SW480 (cell line): ENCODE results near the gene LTB4R2.

Experiments used
- DNase-seq: peaks from one replicate; pipeline ENCODE4 v3.0.0-alpha.2; 2016; ENCODE audit warnings: low spot score

The LTB4R2 gene, protein sequence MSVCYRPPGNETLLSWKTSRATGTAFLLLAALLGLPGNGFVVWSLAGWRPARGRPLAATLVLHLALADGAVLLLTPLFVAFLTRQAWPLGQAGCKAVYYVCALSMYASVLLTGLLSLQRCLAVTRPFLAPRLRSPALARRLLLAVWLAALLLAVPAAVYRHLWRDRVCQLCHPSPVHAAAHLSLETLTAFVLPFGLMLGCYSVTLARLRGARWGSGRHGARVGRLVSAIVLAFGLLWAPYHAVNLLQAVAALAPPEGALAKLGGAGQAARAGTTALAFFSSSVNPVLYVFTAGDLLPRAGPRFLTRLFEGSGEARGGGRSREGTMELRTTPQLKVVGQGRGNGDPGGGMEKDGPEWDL

DNA sequence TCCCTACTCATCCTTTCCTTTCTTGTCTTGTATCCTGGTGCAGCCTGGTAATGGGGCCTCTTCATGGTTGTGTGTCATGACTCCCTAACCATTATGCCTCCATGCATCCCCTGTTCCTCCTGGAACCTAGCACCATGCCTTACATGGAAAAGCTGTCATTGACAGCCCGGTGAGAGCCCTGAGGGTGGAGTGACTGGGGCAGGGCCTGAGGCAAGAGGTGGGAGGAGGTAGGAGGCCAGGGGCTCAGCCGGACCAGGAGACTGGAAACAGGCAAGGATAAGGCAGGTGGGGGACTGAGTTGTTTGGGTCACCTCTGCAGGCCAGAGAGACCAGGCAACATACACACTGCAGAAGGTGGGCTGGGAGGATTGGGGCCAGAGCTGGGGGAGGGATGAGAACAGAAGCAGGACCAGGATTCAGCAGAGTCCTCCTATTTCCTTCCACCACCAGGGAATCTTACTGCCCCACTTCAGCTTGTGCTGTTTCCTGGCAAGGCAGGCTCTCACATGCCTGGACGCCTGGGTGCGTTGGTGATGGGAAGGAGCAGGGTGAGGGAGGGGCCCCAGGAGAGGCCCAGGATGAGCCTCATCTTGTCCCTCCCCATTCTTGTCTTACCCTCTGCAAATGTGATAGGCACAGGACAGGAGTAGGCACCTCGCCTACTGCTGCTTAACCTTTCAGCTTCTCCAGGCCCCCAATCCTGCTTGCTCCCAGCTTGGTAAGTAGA is at the start of gene LTB4R2:
TSS of gene LTB4R2 (plus strand) at position 603 of the 727 bp plus-strand sequence. CDS start 525 bp downstream, outside the sequence.
- DNase-seq: no peak

DNA sequence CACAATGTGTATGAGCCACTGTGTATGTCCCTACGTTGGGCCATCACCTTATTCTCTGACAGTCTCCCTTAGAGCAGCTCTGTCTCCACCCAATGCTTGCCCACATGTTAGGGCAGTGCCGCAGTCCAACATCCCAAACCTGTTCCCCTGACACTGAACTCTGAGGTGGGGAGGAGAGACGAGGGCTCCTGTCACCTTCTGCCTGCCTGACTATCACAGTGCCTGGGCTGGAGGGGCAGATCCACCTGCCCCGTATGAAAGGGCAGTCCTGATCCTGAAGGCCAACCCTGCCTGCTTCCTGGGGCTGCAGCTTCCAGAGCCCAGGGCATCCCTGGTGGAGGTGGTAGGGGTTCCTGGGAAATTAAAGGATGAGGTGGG is 49.2 kb upstream of the LTB4R2 start:
- no peak for DNase-seq

DNA sequence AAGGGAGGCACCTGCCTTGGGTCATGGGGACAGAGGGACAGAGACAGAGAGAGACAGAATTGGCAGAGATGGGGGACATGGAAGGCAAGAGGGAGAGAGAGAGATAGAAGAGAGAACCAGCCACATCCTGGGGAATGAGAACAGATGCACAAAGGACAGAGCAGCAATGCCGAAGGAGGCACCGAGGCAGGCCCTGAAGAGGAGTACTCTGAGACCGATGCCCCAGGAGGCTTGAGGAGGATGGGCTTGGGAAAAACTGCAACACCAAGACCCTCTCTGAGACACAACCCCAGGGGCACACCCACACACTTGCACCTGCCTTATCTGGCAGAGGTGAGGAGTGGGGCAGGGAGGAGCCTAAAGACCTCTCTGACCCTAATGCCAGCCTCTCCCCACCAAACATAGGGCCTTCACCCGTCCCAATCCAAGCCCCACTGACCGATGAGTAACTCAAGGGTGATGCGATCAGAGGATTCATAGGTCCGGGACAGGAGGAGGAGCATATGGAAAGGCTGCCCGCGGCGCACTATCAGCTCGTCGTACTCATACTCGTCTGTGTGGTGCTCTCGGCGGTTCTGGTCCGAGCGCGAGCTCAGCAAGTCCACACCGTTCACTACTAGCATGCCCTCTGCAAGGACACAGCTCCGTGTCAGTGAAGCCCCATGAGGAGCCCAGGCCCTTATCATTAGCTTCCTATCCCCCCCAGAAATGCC is 48.5 kb upstream of the LTB4R2 start:
- DNase-seq: no peak

DNA sequence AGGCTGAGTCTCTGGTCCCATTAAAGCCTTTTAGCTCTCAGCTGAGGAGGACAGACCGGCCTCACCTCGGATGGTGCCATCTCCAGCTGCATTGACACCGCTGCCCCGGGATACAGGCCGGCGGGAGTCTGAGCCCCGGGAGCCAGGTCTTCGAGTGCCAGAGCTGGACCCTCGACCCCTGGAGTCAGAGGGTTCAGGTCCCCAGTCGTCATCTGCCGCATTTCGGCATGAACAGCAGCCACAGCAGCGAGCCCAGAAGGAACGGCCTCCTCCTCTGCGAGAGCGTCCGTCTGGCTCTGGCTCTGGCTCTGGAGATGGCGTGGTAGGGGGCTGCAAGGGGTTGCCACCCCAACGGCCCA is 48.0 kb upstream of the LTB4R2 start:
- DNase-seq: no peak

DNA sequence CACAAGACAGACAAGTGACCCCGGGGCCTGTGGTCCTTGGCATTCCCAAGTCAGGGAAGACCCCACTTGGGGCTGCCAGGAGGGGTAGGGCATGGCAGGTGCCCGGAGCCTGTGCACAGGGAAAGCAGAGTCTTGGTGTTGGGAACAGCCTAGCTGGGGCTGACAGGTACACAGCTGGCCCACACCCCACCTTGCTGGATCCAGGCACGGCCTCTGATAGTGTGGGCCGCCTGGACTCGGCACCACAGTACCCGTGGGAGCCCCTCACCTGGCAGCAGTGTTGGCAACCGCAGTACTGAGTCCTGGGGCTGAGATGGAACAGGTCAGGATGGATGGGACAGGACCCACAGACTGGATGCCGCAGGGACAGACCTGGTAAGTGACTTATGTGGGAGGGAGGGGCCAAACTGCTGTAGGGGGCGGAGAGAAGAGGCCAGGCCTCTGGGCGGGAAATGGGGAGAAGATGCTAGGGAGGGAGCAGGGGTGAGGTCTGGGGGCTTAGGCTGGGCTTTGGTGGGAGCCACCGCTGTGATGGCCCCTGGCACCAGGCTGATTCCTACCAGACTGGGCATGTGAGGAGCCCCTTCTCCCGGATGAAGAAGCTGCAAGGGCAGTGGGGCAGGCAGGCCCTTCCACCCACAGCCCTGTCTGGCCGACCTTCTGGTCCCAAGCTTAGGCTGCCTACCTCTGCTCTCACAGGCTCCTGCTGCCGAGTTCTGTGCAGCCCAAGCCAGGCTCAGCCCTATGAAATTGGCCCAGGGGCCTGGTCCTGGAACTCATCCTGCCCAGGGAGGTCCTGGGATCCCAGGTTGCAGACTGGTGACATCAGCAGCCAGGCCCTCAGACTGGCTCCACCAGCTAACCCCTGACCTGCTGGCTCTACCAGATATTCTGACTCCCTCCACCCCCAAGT is 46.9 kb upstream of the LTB4R2 start, which contains the start of gene TGM1:
TSS of gene TGM1 (minus strand) at position 357 of the 913 bp plus-strand sequence. CDS start 825 bp downstream, outside the sequence.
- DNase-seq: no peak

DNA sequence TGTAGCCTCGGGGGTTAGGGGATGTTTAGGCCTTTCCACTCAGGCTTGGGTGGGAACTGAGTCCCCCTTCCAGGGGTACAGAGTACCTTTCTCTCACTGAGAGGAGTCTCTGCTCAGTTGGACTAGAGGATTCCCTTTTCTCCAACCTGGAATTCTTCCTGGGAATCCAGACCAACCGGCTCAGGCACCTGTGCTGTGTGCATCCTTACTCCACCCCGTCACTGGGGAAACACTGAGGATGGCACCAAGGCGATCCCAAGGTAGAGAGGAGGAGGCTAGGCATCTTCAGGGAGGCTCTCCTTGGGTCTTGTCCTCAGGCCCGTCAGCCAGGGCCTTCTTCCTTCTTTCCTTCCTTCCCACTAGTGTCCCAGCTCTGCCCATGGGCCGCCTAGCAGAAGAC is 46.1 kb upstream of the LTB4R2 start:
- no peak for DNase-seq

DNA sequence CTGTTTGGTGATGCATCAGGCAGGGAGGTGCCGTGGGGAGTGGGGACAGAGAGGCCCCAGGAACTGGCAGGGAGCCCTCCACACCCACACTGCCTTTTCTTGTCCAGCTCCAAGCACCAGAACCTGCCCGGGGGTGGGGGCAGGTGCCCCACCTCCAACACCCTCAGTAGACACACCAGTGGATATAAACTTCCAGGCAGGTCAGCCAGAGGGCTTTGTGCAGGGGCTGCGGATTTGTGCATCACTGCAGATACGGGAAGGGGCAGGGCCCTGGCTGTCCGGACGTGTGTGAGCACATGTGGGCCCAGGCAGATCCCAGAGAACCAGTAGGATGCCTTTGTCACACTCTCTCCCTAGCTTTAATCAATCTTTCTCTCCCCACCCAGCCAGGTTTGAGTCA is 45.6 kb upstream of the LTB4R2 start:
- no peak for DNase-seq

DNA sequence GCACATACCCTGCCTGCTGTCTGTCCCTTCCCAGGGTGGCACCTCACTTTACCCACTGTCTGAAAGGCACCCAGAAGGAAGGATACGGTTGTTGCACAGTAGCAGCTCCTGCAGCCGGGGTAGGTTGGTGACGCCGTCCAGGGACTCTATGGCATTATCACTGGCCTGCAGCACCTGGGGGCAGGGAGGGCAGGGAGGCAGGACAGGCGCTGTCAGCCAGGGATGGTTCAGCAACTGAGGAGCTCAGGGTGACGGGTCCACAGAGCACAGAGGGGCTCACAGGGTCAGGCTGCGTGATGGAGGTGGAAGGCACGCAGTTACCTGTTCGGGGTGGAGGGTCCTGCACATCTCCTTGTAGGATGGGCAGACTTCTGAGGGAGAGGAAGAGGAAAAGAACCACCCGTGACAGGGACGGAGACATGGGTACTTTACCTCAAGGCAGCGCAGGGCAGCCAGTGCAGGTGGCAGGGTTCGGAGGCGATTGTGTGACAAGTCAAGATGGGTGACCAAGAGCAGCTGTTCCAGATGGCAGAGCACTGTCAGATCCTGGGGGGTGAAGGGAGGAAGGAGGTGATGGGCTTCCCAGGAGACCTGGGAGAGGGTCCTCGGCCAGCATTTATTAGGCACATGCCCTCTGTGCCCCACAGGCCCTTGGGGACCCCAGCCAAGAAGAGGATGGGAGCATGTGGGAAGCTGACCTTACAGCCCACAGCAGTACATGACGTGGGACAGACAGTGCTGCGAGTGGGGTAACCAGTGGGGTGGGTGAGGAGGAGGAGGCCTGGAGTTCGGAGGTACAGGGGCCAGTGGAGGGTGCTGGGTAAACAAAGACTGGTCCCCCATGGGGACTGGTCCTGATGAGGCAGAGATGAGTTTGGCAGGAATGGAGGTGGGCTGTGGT is 43.3 kb upstream of the LTB4R2 start:
- no peak for DNase-seq

DNA sequence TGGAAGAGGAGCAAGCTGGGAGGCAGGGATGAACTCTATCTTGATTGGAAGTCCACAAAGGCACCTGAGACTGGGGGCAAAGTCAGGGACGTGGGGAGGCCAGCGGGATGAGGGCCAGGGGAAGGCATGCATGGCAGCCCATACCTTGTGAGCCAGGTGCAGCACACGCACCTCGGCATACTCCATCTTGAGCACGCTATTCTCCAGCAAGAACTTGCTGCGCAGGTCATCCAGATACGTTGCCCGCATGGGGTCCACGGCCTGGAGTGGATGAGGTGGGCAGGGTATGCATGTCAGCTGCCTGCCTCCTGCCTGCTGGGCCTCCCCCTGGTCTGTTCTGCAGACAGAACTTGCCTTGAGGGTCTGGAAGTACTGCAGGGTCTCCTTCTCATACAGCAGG is 42.4 kb upstream of the LTB4R2 start:
- DNase-seq: no peak

DNA sequence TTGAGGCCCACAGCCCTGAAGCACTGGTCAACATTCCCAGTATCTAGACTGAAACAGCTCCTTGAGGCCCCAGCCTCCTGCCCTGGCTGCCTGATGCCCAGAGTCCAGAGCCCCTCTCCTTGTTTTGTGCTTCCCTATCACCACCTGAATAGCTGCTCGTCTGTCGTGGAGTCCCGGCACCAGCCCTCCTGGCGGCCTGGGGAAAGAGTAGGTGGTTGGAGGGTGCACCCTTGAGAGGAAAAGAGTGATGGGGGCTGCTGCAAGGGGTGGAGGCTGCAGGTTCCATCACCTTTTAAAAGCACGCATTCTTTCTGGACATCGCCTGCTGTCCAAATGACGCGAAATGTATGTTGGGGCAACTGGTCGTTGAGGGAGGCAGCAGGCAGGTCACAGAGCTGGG is 41.7 kb upstream of the LTB4R2 start:
- DNase-seq: no peak

DNA sequence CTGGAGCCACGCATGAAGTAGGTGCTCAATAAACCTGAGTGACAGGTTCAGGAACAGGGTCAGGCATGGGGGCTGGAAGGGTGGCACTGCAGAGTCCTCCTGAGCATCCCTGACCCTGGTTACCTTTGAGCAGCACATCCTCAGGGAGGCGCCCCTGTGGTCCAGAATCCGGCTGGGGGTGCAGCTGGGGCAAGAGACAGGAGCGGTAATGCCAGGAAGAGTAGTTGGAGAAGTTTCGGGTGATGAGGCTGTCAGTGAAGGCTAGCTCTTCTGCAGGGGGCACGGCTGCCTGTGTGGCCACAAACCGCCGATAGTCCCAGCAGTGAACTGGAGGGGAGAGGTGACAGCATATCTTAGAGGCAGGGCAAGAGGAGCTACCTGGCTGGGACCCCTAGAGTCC is 40.6 kb upstream of the LTB4R2 start:
- no peak for DNase-seq

DNA sequence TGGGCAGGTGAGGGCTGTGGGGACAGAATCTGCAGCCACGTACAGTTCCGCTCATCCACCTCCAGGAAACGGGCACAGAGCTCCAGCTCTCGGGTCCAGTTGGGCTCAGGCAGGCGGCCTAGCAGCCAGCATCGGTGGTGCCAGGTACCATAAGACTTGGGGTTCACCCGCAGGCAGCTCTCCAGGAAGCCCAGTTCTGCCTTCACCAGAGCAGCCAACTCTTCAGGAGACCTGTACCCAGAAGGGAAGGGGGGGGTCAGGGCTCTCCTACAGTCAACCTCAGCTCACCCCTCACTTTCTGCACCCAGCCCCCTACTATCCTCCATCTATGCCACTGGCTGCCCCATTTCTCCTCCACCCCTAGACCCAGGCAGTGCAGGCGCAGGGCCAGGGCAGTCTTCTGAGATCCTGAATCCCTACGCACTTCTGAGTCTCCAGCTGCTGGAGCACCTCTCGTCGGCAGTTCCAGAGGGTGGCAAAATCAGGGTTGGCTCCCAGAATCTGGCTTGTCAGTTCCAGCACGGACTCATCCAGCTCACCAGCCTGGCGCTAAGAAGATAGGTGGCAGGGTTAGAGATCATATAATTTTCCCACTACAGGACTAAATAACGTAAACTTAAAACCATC is 39.9 kb upstream of the LTB4R2 start:
- DNase-seq: no peak

DNA sequence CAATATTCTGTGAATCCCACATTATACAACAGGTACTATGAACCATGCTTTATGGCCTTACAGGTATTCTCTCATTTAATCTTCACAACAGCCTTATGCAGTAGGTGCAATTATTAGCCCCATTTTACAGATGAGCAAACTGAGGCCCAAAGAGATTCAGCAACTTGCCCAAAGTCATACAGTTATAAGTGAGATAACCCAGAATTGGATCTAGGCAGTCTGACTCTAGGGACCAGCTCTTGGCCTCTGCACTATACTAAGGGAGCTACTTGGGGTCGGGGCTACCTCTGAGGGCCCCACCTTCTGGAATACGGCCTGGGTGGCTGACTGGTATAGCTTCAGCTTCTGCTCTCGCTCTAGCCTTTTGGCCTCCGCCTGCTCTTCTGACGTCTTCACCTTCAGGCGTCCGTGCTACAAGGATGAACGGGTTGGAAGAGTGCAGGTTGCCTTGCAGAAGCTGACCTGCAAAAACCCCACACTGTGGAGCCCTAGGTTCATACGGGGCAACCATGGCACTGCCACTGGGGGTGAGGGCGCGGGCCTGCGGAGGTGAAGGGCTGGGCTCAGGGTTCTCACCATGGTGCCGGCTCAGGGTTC is 39.3 kb upstream of the LTB4R2 start:
- no peak for DNase-seq

DNA sequence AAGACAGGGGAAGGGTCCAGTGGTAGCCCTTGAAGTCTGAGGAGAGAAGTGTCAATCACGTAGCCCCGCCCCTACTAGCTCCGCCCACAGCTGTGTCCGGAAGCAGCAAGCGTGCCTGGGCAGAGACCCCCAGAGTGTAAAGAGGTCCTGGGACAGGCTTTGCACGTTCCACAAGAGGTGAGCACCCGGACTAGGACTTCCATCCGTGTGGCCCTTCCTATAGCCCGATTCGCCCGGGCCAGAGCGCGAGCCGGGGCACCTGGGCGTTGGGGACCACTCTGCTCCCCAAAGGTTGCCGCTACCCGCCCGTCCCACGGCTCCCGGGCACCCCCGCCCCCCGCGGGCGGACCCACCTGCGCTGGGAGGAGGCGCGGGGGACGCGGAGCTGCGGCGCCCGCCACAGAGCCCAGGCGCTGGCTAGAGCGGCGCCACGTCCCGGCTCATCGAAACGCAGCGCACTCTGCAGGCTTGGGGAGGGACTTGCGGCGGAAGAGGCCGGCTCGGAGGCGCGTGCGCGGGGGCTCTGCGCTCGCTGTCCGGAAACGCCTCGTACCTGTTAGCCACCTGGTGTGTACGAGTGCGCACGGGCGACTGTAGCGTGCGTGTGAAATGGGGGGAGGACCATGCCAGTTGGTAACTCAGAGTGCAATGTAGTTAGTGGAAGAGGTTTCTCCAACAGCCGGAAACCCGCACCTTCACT is 38.7 kb upstream of the LTB4R2 start, which contains the start of gene RABGGTA:
TSS of gene RABGGTA (minus strand) at position 464 of the 700 bp plus-strand sequence. CDS start 482 bp downstream, outside the sequence.
- DNase-seq: peak; percentile 90

DNA sequence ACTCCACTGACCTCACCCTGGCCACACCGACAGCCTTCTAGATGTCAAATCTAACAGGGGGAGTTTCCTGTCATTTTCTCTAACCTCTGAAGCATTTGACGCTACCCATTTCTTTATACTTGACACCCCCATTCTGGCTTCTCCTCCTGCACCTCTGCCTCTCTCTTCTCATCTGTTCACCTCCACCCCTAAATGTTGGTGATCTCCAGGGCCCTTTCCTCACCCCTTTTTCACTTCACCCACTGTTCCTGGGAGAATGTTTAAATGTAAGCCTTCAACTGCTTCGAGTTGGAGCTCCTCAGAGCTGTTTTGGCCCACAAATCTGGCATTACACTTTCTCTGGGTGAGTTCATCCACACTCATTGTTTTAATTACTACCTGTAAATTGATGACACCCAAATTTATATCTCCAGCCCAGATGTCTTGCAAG is 38.1 kb upstream of the LTB4R2 start:
- DNase-seq: no peak

DNA sequence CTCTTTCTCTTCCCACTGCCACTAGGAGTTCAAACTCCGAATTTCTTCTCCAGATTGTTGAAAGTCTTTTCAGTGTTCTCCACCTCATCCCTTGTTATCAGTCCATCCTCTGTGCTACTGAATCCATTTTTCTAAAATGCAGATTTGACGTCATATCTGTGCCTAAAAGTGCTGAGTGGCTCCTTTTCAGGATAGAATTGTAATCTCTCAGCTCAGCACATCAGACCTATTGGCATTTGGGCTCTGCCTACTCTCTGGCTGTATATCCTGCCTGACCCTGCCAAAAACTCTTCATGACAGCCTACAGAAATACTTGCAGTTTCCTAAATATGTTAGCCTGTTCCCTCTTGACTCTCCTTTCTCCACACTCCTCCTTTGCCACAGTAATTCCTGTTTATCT is 37.5 kb upstream of the LTB4R2 start:
- DNase-seq: no peak

DNA sequence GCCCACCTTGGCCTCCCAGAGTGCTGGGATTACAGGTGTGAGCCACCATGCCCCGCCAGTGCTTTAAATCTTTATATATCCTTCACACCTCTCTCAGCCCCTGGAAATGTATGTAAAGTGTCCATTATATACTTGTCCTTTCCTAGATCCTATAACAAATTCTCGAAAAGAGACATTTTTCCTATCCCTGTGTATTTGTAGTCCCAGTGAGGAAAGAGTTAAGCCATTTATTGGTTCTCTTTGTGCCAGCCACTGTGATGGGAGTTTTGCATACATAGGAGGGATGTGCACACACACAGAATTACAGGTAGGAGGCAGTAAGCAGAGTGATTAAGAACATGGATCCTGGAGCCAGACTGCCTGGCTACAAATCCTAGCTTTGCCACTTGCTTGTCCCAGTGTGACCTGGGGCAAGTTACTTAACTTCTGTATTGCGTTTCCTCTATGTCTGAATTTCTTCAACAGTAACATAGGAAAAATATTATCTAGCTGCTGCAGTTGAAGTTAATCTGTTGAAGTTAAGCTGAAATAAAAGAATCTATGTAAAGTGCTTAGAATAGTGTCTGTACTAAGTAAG is 36.4 kb upstream of the LTB4R2 start:
- peak; percentile 13 for DNase-seq

DNA sequence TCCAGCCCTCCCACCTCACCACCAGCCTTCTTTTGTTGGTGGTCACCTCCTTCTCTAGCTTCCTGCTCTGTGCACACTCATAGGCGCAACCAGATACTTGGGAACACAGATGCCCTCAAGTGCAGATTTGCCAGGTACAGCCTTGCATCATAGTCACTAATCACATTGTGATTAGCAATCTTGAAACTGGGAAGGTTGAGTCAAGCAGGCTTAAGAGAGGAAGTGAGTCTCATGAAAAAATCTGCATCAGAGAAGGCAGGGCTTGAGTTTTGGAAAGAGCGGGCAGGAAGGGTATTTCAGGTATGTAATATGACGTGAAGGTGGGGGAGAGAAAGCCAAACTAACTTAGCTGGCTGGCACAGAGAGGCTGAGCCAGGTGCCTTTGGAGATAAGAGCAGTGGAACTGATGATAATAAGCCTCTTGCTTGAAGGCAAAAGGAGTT is 35.8 kb upstream of the LTB4R2 start:
- DNase-seq: no peak

DNA sequence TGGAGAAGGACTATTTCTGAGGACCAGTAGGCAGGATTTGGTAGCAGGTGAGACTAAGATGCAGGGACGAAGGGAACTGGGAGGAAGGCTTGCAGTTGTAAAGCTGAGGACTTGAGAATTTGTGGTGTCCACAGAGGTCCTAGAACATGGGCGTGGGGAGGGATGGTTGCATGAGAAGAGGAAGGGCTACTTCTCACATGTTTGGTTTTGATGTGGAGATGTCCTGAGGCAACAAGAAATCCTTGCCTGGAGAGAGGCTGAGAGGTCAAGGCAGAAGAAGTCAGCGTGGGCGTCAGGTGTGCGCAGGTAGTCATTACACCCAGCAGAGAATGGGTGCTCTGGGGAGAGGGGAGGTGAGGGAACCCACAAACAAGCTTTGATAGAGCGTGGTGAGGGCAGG is 32.9 kb upstream of the LTB4R2 start:
- DNase-seq: no peak
